RWPE2 (cell line): ENCODE data around the gene MRPL19.
"Not testable (repeated sequence)": the region's sequence is repeated elsewhere in the genome, so short reads cannot be mapped to it uniquely, and the experiment has no call there.

Experiments used
- ATAC-seq: fragments of 200-7000 bp; cut with Tn5 transposase; 3 replicates; pipeline ENCODE4 v1.9.1; 2021; ENCODE audit warnings: low read depth
- DNase-seq: peaks from one replicate; pipeline ENCODE4 v3.0.0-alpha.2; 2020; ENCODE audit warnings: low spot score
- H3K27ac ChIP-seq: fragments of 450-650 bp; 2 replicates; pipeline ENCODE4 v1.5.1; 2017; ENCODE audit warnings: mild to moderate bottlenecking; ENCODE audit not compliant: poor library complexity, severe bottlenecking
- H3K27me3 ChIP-seq: fragments of 250-450 bp; sonication (Bioruptor Pico); 2 replicates; pipeline ENCODE4 v1.5.1; 2021; ENCODE audit warnings: mild to moderate bottlenecking, moderate library complexity; ENCODE audit not compliant: insufficient read depth, poor library complexity, severe bottlenecking
- H3K36me3 ChIP-seq: fragments of 250-450 bp; sonication (Bioruptor Pico); 2 replicates; pipeline ENCODE4 v1.5.1; 2020; ENCODE audit warnings: low read depth, mild to moderate bottlenecking, moderate library complexity
- H3K4me1 ChIP-seq: fragments of 250-450 bp; sonication (Bioruptor Pico); 2 replicates; pipeline ENCODE4 v1.5.1; 2021; ENCODE audit warnings: mild to moderate bottlenecking, moderate library complexity; ENCODE audit not compliant: insufficient read depth, poor library complexity, severe bottlenecking
- H3K4me3 ChIP-seq: fragments of 250-450 bp; sonication (Bioruptor Pico); 2 replicates; pipeline ENCODE4 v1.5.1; 2021; ENCODE audit warnings: mild to moderate bottlenecking, moderate library complexity; ENCODE audit not compliant: severe bottlenecking
- H3K9me3 ChIP-seq: fragments of 250-450 bp; sonication (Bioruptor Pico); 2 replicates; pipeline ENCODE4 v1.5.1; 2021; ENCODE audit warnings: mild to moderate bottlenecking, moderate library complexity; ENCODE audit not compliant: severe bottlenecking
- CTCF ChIP-seq: fragments of 450-650 bp; IDR thresholded peaks from one replicate; pipeline ENCODE4 v1.5.1; 2017; ENCODE audit warnings: mild to moderate bottlenecking, moderate library complexity; ENCODE audit not compliant: poor library complexity, severe bottlenecking

MRPL19 gene

GRCh38 chr2:75710577-75711253 is 64.1 kb downstream of the MRPL19 start, which contains the start of gene GCFC2:
Gene GCFC2 (minus strand): TSS chr2:75710915. CDS start chr2:75710855, 60 bp downstream.
- H3K4me3 ChIP-seq, result peak within 1 kb of the TSS; percentile 72
- peaks cover 10% of the 10 kb centered on the region for H3K36me3 ChIP-seq
- H3K9me3 ChIP-seq, result no peaks in the 10 kb centered on the region
- peak; percentile 86 for DNase-seq
- peak; percentile 87 for ATAC-seq
- no peaks in the 10 kb centered on the region for H3K27me3 ChIP-seq
- H3K4me1 ChIP-seq, result peaks cover 12% of the 10 kb centered on the region
- peak within 1 kb of the TSS; percentile 67 for H3K27ac ChIP-seq
- peak; percentile 44 for TF ChIP-seq CTCF

GRCh38 chr2:75711590-75711989 is 65.0 kb downstream of the MRPL19 start:
- DNase-seq, H3K9me3 ChIP-seq, H3K36me3 ChIP-seq, ATAC-seq, H3K27ac ChIP-seq, H3K4me3 ChIP-seq, H3K27me3 ChIP-seq: not testable (repeated sequence)
- H3K4me1 ChIP-seq, result peaks cover 12% of the 10 kb centered on the region

- peaks cover 6% of the 10 kb centered on the region for H3K9me3 ChIP-seq
- H3K27ac ChIP-seq, result no peak overlapping the region
- TF ChIP-seq CTCF, result peak; percentile 5
- no peaks in the 10 kb centered on the region for H3K4me1 ChIP-seq
- ATAC-seq (no peak), DNase-seq (no peak)
- no peak overlapping the region for H3K4me3 ChIP-seq
- H3K27me3 ChIP-seq, result no peaks in the 10 kb centered on the region
- no peaks in the 10 kb centered on the region for H3K36me3 ChIP-seq
Measured at GRCh38 chr2:75716406-75716805, 69.8 kb downstream of the MRPL19 start.

- no peaks in the 10 kb centered on the region for H3K27me3 ChIP-seq
- no peak for ATAC-seq
Measured at GRCh38 chr2:75719616-75720015, 73.0 kb downstream of the MRPL19 start.

GRCh38 chr2:75720525-75720924 is 73.9 kb downstream of the MRPL19 start:
- no peak for TF ChIP-seq CTCF
- Histone ChIP-seq H3K4me3 (no peak overlapping the region), H3K27me3 (no peaks in the 10 kb centered on the region), H3K4me1 (no peaks in the 10 kb centered on the region), H3K36me3 (no peaks in the 10 kb centered on the region), H3K27ac (no peak overlapping the region), H3K9me3 (peaks cover 6% of the 10 kb centered on the region)
- DNase-seq (no peak), ATAC-seq (no peak)

More at GRCh38 chr2:75719616-75720015, 73.0 kb downstream of the MRPL19 start:
- no peaks in the 10 kb centered on the region for H3K36me3 ChIP-seq
- DNase-seq, result no peak
- H3K4me3 ChIP-seq, result no peak overlapping the region
- peaks cover 6% of the 10 kb centered on the region for H3K9me3 ChIP-seq
- H3K4me1 ChIP-seq, result no peaks in the 10 kb centered on the region
- TF ChIP-seq CTCF, result no peak
- H3K27ac ChIP-seq, result no peak overlapping the region
